LNCaP clone FGC (cell line): Measurements from ENCODE around the gene TBC1D23.
"Not testable (repeated sequence)": the region's sequence is repeated elsewhere in the genome, so short reads cannot be mapped to it uniquely, and the experiment has no call there.

Source experiments
- DNase-seq: peaks from one replicate; pipeline ENCODE4 v3.0.0-alpha.2; 2011; ENCODE audit warnings: low read depth
- H3K4me3 ChIP-seq: 2 replicates; pipeline ENCODE4 v1.5.1; 2011; ENCODE audit warnings: mild to moderate bottlenecking, low read depth, low read length, control low read depth
- CTCF ChIP-seq: IDR thresholded peaks from 2 replicates; pipeline ENCODE4 v1.5.1; 2012; ENCODE audit warnings: mild to moderate bottlenecking; ENCODE audit not compliant: control insufficient read depth, insufficient read depth; ENCODE audit errors: extremely low read depth

Gene TBC1D23

GRCh38 chr3:100225883-100226282 lies 34.9 kb upstream of the TBC1D23 start:
- no peak for DNase-seq
- no peak overlapping the region for H3K4me3 ChIP-seq
- no peak for TF ChIP-seq CTCF

GRCh38 chr3:100226712-100227429 lies 33.9 kb upstream of the TBC1D23 start:
- no peak overlapping the region for H3K4me3 ChIP-seq
- TF ChIP-seq CTCF: no peak
- no peak for DNase-seq

- TF ChIP-seq CTCF: no peak
- no peak for DNase-seq
- H3K4me3 ChIP-seq: no peak overlapping the region
Measured at GRCh38 chr3:100227511-100227921, 33.3 kb upstream of the TBC1D23 start.

GRCh38 chr3:100228247-100228646 lies 32.5 kb upstream of the TBC1D23 start:
- TF ChIP-seq CTCF: no peak
- H3K4me3 ChIP-seq: no peak overlapping the region
- DNase-seq: no peak

GRCh38 chr3:100229188-100229587 lies 31.6 kb upstream of the TBC1D23 start:
- not testable (repeated sequence) for H3K4me3 ChIP-seq, DNase-seq

- DNase-seq: no peak
- no peak for TF ChIP-seq CTCF
Measured at GRCh38 chr3:100230710-100231109, 30.1 kb upstream of the TBC1D23 start.

GRCh38 chr3:100231668-100232067 lies 29.1 kb upstream of the TBC1D23 start:
- no peak overlapping the region for H3K4me3 ChIP-seq
- no peak for TF ChIP-seq CTCF
- no peak for DNase-seq

More at GRCh38 chr3:100230710-100231109, 30.1 kb upstream of the TBC1D23 start:
- H3K4me3 ChIP-seq: no peak overlapping the region
